ENCODE results near the gene LCN15.

The LCN15 gene

GRCh38 chr9:136738960-136739359, 25.4 kb downstream of the LCN15 start:
- DNase-seq, result no peak

- no peak for DNase-seq
These were observed 28.4 kb downstream of the LCN15 start for GRCh38 chr9:136735812-136736480.

- DNase-seq, result no peak
These were observed 29.4 kb downstream of the LCN15 start for GRCh38 chr9:136734837-136735496.

GRCh38 chr9:136733611-136734010, 30.7 kb downstream of the LCN15 start:
- no peak for DNase-seq

- no peak for DNase-seq
These were observed 31.7 kb downstream of the LCN15 start for GRCh38 chr9:136732444-136733178.

GRCh38 chr9:136729926-136730325, 34.4 kb downstream of the LCN15 start:
- DNase-seq, result no peak

- DNase-seq, result peak; percentile 55
These were observed 35.2 kb downstream of the LCN15 start for GRCh38 chr9:136729144-136729543.

GRCh38 chr9:136728548-136729123, 35.7 kb downstream of the LCN15 start:
- peak; percentile 55 for DNase-seq

- peak; percentile 91 for DNase-seq
These were observed 36.2 kb downstream of the LCN15 start for GRCh38 chr9:136728080-136728547.

- DNase-seq, result peak; percentile 82
These were observed 37.6 kb downstream of the LCN15 start for GRCh38 chr9:136726631-136727191.

- DNase-seq, result no peak
These were observed 38.2 kb downstream of the LCN15 start for GRCh38 chr9:136726118-136726517.

GRCh38 chr9:136725612-136726011, 38.7 kb downstream of the LCN15 start:
- no peak for DNase-seq

- no peak for DNase-seq
These were observed 39.5 kb downstream of the LCN15 start for GRCh38 chr9:136724772-136725171.

- DNase-seq, result no peak
These were observed 40.3 kb downstream of the LCN15 start for GRCh38 chr9:136723989-136724388.

GRCh38 chr9:136723362-136723976, 40.8 kb downstream of the LCN15 start:
- no peak for DNase-seq

- no peak for DNase-seq
These were observed 41.4 kb downstream of the LCN15 start for GRCh38 chr9:136722969-136723356.

- no peak for DNase-seq
These were observed 42.0 kb downstream of the LCN15 start for GRCh38 chr9:136722093-136722968.

- DNase-seq, result no peak
These were observed 42.8 kb downstream of the LCN15 start for GRCh38 chr9:136721339-136722092.

- no peak for DNase-seq
These were observed 43.4 kb downstream of the LCN15 start for GRCh38 chr9:136720898-136721338.

GRCh38 chr9:136720251-136720897, 43.9 kb downstream of the LCN15 start:
- DNase-seq, result no peak

All from OCI-M1 (cell line).